Forelimb muscle (tissue), 1 donor: ENCODE data around the gene SYT12. TPM values are rescaled to one million over a fixed set of nuclear protein-coding genes. Genes with fewer than 3 reads are reported as not detected.
"Not testable (repeated sequence)": the region's sequence is repeated elsewhere in the genome, so short reads cannot be mapped to it uniquely, and the experiment has no call there.

ENCODE experiments used
- DNase-seq: peaks from one replicate; pipeline ENCODE4 v3.0.0-alpha.2; 2013; ENCODE audit warnings: low read depth
- polyA plus RNA-seq: library from polyadenylated mRNA; unstranded; fragments of 120-200 nt; gene quantifications from one replicate; pipeline ENCODE4 v1.2.1, GENCODE V29; 2013; ENCODE audit not compliant: insufficient read length

SYT12 gene
- polyA plus RNA-seq, 1 donor, result 0.10 TPM

- no peak for DNase-seq
Observed at GRCh38 chr11:66996609-66997273, 26.2 kb upstream of the SYT12 start.

- no peak for DNase-seq
Observed at GRCh38 chr11:66999555-66999954, 23.4 kb upstream of the SYT12 start.

GRCh38 chr11:67001332-67001731, 21.6 kb upstream of the SYT12 start:
- DNase-seq, result no peak

- no peak for DNase-seq
Observed at GRCh38 chr11:67002297-67002913, 20.5 kb upstream of the SYT12 start.

- DNase-seq, result no peak
Observed at GRCh38 chr11:67002921-67003411, 20.0 kb upstream of the SYT12 start.

GRCh38 chr11:67005200-67005599, 17.7 kb upstream of the SYT12 start:
- not testable (repeated sequence) for DNase-seq

- DNase-seq, result no peak
Observed at GRCh38 chr11:67006029-67006884, 16.7 kb upstream of the SYT12 start.

GRCh38 chr11:67007126-67007525, 15.8 kb upstream of the SYT12 start:
- DNase-seq, result no peak

GRCh38 chr11:67010296-67010905, 12.5 kb upstream of the SYT12 start:
- DNase-seq, result no peak

- no peak for DNase-seq
Observed at GRCh38 chr11:67013511-67014045, 9.4 kb upstream of the SYT12 start.

- DNase-seq, result no peak
Observed at GRCh38 chr11:67014343-67014742, 8.6 kb upstream of the SYT12 start.

- DNase-seq, result no peak
Observed at GRCh38 chr11:67015048-67015447, 7.9 kb upstream of the SYT12 start.

- no peak for DNase-seq
Observed at GRCh38 chr11:67016550-67016949, 6.4 kb upstream of the SYT12 start.

- DNase-seq, result no peak
Observed at GRCh38 chr11:67020949-67021348, 2.0 kb upstream of the SYT12 start.

- no peak for DNase-seq
Observed at GRCh38 chr11:67022341-67022933, 497 bp upstream of the SYT12 start.

- no peak for DNase-seq
Observed at GRCh38 chr11:67023957-67024353, 1.0 kb downstream of the SYT12 start.

- DNase-seq, result no peak
Observed at GRCh38 chr11:67024410-67024809, 1.5 kb downstream of the SYT12 start.

GRCh38 chr11:67024966-67025365, 2.0 kb downstream of the SYT12 start:
- DNase-seq, result no peak

GRCh38 chr11:67025750-67026149, 2.8 kb downstream of the SYT12 start:
- DNase-seq, result no peak

GRCh38 chr11:67026941-67027340, 4.0 kb downstream of the SYT12 start:
- DNase-seq, result no peak

GRCh38 chr11:67027483-67027930, 4.6 kb downstream of the SYT12 start:
- DNase-seq, result no peak
